HCEC 1CT (cell line): ENCODE data around the gene CADM3.

Experiments used
- DNase-seq: peaks from one replicate; pipeline ENCODE4 v3.0.0-alpha.2; 2017

CADM3 gene

DNA sequence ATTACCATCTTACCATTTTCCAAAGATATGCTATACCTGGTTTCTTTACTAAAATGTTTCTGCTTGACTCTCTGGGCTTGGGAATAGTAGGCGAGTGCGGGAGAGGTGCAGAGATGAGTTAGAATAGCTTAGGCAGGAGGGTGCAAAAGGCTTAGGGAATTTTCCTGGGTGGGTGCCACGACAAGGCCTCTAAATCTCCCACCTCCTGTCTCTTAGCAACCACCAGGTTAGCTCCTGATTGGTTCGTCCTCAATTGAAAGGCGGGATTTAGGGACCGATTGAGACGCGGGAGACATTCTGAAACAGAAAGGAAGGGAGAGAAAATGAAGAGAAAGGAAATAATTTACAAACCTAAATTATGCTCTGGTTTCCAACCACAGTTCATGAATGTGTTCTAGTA lies 36.4 kb downstream of the CADM3 start:
- no peak for DNase-seq

DNA sequence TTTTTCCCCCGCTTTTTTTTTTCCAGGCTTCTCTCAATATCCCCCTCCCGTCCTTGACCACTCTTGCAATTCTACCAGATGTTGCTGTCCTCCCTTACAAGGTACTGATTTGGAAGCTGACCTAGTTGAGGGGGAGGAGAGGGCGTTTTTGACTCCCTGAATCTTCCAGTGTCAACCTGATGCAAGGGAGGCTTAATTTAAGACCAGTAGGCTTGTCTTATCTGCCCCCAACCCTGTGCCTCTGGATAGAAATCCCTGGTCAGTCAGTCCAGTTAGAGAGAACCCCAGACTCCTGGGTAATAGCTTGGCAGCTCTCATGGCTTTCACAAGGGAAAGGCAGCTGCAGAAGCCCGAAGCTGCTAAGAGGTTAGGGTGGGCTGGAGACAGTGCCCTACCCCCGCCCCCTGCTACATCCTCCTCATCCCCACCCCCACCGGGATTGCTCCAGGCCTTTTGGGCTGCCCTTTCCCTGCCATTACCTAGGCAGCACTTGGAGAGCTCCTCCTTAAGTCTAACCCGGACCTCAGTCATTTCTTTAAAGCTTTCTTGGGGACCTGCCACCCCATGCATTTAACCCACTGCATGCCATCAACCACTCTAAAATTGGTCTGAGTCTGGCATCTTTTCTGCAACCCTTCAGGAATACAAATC lies 36.9 kb downstream of the CADM3 start:
- no peak for DNase-seq

DNA sequence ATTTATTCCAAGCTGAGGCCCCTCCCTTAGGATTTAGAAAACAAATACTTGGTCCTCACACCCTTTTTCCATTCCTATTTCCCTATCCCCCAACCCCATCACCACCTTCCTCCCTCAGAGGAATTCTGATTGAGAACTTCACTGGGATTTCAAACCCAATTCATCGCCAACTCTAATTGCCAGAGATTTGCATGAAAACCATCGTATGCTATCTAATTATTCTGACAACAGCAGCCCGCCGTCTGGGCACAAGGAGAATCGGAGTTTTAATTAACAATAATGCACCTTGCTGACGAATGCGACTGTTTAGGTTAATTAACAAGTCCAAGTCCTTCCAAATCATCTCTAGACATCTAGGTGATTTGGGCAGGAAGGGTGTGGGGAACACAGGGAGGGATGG lies 37.6 kb downstream of the CADM3 start:
- no peak for DNase-seq

DNA sequence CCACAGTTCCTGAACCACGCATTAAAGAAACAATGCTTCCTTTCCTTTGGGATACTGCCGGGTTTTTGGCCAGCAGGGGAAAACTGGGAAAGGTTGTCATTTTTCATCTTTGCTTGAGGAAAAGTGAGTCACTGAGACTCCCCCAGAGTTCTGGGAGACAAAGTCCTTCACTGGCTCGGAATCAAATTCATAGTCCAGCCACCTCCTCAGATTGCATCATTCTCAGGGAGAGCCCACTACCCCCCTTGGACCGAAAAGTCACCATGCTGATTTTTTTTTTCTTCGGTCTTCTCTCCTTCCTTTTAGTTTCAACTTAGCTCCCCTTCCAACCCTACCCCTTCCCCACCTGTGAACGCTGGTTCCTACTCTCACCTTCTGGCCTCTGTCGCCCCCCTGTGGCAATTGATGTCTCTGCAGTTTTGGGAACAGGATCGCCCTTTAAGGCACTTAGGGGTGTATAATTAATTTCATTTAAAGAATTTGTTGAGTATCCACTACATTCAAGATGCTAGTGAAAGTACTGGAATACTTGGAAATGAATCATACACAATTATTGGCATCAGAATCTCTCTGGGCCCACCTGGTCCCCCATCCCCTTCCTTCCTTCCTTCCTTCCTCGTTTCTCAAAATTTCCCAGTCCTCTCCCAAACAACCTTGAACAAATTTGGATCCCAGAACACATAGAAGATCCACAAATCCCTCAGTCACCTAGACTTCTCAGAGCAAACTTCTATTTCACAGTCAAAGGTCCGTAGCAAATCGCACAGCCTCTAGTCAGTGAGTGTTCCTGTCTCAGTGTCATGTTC lies 40.1 kb downstream of the CADM3 start:
- no peak for DNase-seq

DNA sequence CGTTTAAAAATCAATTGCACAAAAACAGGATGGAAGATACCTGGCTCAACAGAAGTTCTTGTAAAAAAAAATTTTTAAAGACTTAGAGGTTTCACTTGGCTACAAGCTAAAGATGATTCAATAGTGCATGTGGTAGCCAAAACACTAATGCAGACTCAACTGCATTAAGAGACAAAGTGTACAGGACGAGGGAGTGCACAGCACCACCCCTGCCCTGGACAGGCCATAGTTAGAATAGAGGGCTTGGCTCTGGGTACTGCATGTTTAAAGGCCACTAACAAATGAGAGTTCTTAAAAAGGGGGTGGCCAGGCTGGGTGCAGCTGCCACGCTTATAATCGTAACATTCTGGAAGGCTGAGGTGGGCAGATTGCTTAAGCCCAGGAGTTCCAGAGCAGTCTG lies 41.2 kb downstream of the CADM3 start:
- no peak for DNase-seq

DNA sequence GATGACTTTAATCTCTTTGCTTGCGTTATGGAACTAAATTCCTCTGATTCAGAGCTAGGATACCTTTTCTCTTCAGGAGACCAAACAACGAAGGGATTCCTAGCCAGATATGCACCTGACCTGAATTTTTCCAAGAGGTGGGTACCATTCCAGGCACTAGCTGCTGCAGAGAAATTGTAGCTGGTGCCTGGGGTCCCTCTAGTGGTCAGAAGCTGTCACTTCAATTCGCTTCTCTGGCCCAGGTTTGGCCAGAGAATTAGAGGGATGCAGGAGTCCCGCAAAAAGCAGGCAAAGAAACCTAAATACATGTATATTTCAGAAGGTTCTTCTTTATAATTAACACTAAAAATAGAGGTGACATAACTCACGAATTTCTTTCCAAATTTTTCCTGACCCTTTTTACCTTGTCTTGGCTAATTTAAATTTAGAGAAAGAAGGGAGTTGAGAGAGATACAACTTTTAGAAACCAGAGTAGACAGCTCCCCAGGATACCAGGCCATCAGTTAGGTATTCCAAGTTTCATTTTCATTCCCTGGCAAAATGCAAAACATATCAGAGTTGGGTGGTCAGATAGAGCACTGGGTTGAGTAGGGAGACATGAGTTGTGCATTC lies 42.8 kb downstream of the CADM3 start:
- peak; percentile 36 for DNase-seq

DNA sequence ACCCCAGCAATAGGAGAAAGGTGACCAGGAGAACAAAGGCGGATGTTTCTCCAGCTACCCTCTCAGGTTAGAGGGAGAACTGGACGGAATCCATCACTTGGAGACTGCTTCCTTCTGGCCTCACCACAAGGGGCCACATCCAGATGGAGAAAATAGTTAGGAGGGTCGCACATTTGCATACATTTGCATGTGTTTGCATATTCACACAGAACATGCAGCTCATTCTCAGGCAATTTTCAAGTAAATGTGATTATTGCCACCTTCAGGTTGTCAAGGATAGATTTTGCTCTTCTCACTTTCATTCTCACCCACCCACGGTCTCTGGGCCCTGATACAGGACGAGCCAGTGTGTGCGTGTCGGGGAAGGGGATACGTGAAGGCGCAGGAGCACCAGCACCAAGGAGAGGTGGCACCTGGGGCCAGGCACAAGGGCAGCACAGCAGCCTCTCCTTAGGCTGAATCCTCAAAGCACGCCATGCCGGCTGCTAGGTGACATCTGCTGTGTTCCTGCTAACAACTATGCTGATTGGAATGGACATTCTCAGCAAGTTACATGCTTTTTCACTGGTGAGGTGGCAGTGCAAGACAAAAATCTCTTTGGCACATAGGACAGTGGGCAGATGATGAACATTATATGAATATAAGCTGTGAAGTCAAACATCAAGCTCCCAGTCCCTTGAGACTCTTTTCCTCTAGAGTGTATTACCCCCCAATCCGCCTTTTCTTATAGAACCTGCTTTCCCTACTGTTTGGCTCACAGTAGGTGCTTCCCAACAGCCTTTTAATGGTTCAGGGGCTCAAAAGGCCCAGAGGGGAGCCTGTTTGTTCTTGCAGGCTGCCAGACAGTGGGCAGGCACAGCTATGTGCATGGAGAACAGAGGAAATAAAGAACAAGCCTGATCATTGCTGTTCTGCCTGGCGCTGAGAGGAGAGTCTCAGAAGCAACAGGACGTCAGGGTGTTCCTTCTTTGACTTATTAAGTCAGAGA lies 47.5 kb downstream of the CADM3 start:
- no peak for DNase-seq

DNA sequence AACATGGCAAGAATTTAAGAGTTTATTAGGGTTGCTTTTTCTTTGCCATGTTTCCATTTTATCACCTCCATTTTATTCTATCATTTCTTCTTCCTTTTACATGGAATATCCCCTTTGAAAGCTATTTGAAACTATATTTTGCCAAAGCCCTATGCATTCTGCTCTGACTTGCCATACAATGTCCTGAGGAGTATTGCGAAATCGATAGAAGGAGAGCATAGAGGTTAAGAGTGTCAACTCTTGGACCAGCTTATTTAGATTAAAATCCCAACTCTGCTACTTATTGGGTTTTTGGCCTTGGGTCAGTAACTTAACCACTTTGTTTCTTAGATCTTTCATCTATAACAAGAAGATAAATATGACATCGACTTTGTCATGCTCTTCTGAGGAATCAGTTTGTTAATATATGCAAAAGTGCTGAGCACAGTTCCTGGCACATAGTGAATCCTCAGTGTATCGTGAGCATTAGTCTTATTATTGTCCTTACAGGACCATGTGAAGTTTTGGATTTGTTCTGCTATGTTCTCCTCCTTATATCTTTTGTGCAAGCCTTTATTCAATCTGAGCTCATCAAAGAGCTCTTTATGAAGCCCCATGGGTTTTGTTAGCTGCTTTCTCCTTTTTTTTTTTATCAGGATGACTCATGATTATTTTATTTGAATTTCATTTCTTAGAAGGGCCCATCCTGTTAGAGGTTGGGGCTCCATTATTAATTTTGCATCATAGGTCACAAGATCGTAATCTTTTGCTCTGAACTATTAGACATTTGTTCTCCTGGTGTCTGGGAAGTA lies 50.9 kb downstream of the CADM3 start:
- no peak for DNase-seq

DNA sequence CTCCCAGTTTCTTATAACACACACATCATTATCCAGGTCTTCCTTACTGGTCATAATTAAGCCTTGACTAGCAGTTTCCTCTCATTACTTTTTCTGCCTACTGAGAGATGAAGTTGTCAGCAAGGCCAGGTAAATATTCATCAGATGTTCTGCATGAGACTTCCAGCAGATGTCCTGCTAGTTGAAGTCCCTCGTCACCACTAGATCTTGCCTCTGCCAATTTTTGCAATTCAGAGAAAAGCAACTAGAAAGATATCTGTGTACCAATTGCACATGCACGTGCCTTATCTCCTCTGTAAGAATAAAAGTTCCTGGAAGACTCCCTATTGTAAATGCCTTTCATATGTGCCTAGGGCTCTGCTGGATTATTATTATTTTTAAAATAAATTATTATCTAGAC lies 51.6 kb downstream of the CADM3 start:
- DNase-seq, result no peak

DNA sequence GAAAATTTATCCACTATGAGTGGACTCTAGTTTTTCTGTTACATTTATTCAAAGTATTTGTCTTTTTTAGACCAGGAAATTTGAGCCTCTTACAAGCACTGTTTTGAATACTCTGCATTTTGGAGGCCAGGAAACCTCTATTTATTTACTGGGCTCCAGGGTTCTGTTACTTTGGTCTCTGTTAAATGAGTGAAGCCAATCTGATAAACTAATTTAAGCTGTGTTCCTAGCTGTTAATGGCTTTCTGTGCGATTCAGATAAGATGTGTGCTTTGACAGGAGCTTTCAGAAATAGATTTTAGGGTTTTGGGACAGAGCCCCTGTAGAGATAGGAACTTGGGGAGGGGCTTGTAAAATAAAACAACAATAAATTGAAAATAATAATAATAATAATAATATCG lies 57.1 kb downstream of the CADM3 start:
- no peak for DNase-seq

DNA sequence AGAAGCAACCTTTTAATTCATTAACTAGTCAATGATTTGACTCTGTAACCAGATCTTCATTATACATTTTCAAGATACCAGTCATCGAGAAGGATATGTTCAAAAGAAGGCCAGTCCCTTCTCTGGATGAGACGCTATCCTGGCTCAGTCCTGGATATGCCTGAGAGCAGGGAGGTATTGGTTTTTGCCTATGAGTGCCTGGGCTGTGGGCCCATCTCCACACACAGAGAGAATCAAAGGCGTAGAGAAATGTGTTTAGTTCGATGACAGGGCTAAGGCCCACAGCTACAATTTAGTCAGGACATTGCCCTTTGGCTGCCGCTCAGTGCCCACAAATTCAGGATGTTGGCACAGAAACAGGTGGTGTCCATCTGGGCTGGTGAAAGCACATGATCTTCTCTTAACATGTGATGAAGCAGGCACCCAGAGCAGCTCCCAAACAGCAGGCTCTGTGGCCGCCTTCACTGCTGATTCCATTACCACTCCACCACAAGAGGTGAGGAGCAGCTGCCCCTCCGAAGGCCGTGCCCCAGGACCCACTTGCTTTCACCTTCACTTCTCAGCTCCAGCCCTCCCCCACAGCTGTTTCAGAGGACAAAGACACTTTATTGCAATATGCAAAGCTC lies 58.0 kb downstream of the CADM3 start:
- no peak for DNase-seq

DNA sequence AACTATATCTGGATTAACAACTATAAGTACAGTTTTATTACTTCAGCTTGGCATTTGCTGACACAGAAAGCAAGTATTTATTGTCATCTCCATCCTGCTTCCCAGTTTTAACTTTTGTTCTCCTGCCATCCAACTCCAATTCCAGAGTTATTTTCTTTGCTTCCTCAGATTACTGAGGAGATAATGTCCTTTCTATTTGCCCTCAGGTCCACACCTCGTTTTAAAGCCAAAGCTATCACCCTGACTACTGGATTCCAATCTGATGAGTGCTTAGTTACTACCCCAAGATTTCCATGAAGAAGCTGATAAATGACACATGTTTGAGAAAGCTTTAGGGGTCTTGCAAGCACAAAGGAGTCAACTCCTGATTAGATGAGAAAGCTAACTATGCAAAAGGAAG lies 58.5 kb downstream of the CADM3 start:
- peak; percentile 28 for DNase-seq

DNA sequence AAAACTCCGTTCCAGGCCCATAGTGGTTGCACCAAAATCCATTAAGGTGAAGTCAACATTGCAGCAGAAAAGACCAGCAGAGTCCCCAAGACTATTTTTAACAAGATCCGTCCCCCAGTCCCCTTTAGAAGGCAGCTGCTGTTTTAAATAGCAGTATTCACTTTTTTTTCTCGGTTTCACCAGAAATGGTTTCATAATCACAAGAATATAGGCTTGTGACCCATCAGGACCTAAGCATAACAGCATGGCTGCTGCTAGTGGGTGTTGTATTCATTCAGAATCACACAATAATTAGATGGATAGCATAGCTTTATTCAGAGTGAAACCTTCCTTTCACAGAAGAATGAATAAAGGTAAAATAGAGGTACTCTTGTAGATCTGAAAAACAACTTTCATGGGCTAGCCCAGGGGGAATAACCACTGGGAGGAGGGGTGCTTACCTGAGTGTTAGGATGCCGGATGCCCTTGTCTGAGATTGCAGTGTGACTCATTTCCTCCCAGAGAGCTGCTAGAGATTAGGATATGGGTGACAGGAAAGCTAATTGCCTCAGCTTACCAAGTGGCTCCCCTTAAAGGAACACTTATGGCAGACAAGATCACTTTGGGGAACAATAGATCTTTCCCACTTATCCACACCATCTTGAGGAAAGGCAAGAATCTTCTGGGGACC lies 68.3 kb downstream of the CADM3 start:
- DNase-seq, result no peak

DNA sequence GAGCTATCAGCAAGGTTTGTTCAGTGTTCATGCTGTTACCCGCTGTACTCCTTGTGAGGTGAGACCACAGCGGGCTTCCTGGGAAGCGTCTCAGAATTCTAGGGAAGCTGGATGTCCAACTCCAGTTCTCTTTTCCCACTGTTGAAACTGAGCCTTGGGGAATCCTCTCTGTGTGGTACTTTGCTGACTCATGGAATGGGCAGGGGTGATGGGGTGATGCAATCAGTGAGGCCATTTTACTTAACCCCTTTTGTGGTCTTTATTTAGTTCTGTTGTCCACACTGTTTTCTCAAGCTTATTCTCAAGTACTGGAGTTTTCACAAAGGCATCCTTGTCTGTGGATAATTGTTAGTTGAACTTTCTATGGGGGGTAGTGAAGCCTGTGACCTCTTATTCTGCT lies 75.9 kb downstream of the CADM3 start:
- DNase-seq, result no peak

DNA sequence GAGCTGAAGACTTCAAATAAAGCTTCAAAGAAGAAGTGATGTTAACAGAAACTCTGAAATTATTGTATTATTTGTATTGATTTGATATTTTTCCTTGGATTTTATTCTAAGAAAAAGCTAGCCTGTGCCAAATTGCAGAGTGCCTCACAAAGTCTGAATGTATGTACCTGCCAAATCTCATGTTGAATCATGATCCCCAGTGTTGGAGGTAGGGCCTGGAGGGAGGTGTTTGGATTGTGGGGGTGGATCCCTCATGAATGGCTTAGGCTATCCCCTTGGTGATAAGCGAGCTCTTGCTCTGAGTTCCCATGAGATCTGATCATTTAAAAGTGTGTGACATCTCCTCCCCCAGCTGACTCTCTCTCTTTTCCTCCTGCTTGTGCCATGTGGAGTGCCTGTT lies 76.9 kb downstream of the CADM3 start:
- no peak for DNase-seq

DNA sequence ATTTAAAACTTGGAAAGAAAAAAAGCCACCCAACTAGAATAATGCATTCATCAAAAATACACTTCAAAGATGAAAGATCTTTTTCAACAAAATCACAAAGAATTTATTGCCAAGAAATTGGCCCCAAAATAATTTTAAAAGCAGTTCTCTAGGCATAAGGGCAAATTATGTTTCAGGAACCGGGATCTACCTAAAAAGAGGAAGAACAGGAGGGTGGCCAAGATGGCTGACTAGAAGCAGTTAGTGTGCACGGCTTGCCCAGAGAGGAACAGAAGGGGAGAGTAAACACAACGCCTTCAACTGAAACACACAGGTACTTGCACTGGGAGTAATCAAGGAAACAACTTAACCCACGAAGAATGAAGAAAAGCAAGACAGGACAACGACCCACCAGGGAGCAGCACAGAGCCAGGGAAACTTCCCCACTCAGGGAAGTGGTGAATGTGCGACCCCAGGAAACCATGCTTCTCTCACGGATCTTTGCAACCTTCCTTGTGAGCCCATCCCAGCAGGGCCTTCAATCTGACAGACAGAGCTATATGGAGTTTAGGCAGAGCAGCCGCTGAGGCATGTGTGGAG lies 79.3 kb downstream of the CADM3 start:
- DNase-seq, result no peak
